A204.1 (cell line): Measurements from ENCODE around the gene HOXD13.

Source experiments
- FAIRE-seq: peaks from 2 replicates; lab custom pipeline; 2012; peaks lifted over from hg19 to GRCh38; lab: Jason Lieb, UNC

Gene HOXD13

GRCh38 chr2:176092270-176093144 is at the start of gene HOXD13:
TSS of gene HOXD13 (plus strand) at chr2:176092721. CDS start at chr2:176092891, 170 bp downstream.
- no peak for FAIRE-seq

- no peak for FAIRE-seq
These were observed 36.1 kb upstream of the HOXD13 start for GRCh38 chr2:176056406-176056805.

GRCh38 chr2:176063958-176064357 is 28.6 kb upstream of the HOXD13 start:
- FAIRE-seq = no peak

- FAIRE-seq = no peak
These were observed 25.6 kb upstream of the HOXD13 start for GRCh38 chr2:176066645-176067588.

- FAIRE-seq = no peak
These were observed 24.7 kb upstream of the HOXD13 start for GRCh38 chr2:176067589-176068418.

GRCh38 chr2:176068419-176068832 is 24.1 kb upstream of the HOXD13 start:
- FAIRE-seq = no peak

- no peak for FAIRE-seq
These were observed 20.9 kb upstream of the HOXD13 start for GRCh38 chr2:176071330-176072291.

GRCh38 chr2:176072292-176072669 is 20.2 kb upstream of the HOXD13 start:
- no peak for FAIRE-seq

GRCh38 chr2:176072951-176073904 is 19.3 kb upstream of the HOXD13 start:
- no peak for FAIRE-seq

- no peak for FAIRE-seq
These were observed 17.5 kb upstream of the HOXD13 start for GRCh38 chr2:176074919-176075425.

- FAIRE-seq = no peak
These were observed 17.0 kb upstream of the HOXD13 start for GRCh38 chr2:176075481-176075880.

GRCh38 chr2:176076063-176076462 is 16.5 kb upstream of the HOXD13 start:
- FAIRE-seq = no peak

GRCh38 chr2:176076796-176077195 is 15.7 kb upstream of the HOXD13 start:
- FAIRE-seq = no peak

- FAIRE-seq = no peak
These were observed 13.8 kb upstream of the HOXD13 start for GRCh38 chr2:176078541-176079284.

- FAIRE-seq = no peak
These were observed 13.2 kb upstream of the HOXD13 start for GRCh38 chr2:176079285-176079830.

GRCh38 chr2:176079831-176080539 is 12.5 kb upstream of the HOXD13 start:
- FAIRE-seq = no peak

GRCh38 chr2:176080540-176081375 is 11.8 kb upstream of the HOXD13 start:
- FAIRE-seq = no peak
